Stomach (tissue), 4 donors: ENCODE data around the gene TNS1.

ENCODE experiments used
- CTCF ChIP-seq, 7 experiments: fragments of 450-650 bp in 4 of 7; fragments of 200-600 bp in 3 of 7; sonication (generic) in 3 of 7; IDR thresholded peaks; one replicate each; pipeline ENCODE4 v1.5.1; 2016 to 2019; ENCODE audit warnings: antibody characterized with exemption in 7 of 7, control low read depth in 2 of 7, mild to moderate bottlenecking in 1 of 7
- POLR2AphosphoS5 ChIP-seq, 3 donors: sonication (generic); formaldehyde crosslinking; IDR thresholded peaks; one replicate each; pipeline ENCODE4 v1.6.1; 2016; ENCODE audit warnings: antibody characterized with exemption in 3 of 3

- no peak for TF ChIP-seq CTCF (IDR thresholded peaks at IDR 0.05)
- TF ChIP-seq POLR2AphosphoS5 (IDR thresholded peaks at IDR 0.05) = no peak
These were observed 185.1 kb downstream of the TNS1 start for GRCh38 chr2:217817466-217818292.
